Transverse colon (tissue), 3 donors: Measurements from ENCODE around the gene ANKS1A.

Experiments
- EP300 ChIP-seq: sonication (generic); formaldehyde crosslinking; IDR thresholded peaks from one replicate; pipeline ENCODE4 v1.6.1; 2017; ENCODE audit warnings: antibody characterized with exemption, low read depth
- POLR2A ChIP-seq: fragments of 450-650 bp; IDR thresholded peaks from one replicate; pipeline ENCODE4 v1.6.1; 2016; ENCODE audit warnings: antibody characterized with exemption, mild to moderate bottlenecking, moderate library complexity
- TF ChIP-seq, protein P1 (sequence below), 5 experiments: fragments of 200-600 bp in 3 of 5; fragments of 450-650 bp in 2 of 5; sonication (generic) in 3 of 5; IDR thresholded peaks; 1 replicate in 2 of 5; 2 replicates in 3 of 5; pipeline ENCODE4 v1.5.1; 2016 to 2017; ENCODE audit warnings: antibody characterized with exemption in 5 of 5, inconsistent platforms in 3 of 5, mild to moderate bottlenecking in 2 of 5, moderate library complexity in 1 of 5

DNA sequence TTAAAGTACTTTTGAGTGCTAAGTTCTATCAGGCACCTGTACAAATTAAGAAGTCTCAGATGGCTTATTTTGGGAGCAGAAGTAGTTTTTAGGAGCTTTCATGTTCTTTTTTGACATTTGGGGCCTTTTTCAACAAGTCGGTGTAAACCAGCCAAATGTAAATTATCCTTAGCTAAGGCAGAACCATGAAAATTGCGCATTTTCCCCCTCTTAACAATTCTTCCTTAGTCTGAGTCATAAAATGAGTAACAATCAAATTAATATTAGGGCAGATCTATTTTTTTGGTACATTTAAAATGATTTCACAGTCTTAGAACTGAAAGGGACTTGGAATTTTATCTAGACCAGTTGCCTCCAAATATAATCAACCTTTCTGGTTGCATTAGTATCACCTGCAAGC, 87.2 kb downstream of the ANKS1A start:
- TF ChIP-seq, protein P1, sequence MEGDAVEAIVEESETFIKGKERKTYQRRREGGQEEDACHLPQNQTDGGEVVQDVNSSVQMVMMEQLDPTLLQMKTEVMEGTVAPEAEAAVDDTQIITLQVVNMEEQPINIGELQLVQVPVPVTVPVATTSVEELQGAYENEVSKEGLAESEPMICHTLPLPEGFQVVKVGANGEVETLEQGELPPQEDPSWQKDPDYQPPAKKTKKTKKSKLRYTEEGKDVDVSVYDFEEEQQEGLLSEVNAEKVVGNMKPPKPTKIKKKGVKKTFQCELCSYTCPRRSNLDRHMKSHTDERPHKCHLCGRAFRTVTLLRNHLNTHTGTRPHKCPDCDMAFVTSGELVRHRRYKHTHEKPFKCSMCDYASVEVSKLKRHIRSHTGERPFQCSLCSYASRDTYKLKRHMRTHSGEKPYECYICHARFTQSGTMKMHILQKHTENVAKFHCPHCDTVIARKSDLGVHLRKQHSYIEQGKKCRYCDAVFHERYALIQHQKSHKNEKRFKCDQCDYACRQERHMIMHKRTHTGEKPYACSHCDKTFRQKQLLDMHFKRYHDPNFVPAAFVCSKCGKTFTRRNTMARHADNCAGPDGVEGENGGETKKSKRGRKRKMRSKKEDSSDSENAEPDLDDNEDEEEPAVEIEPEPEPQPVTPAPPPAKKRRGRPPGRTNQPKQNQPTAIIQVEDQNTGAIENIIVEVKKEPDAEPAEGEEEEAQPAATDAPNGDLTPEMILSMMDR (IDR thresholded peaks at IDR 0.05): no peak
- TF ChIP-seq POLR2A (no peak), EP300 (no peak)
